NOMO-1 treated with dmso at 0.1 percent for 144 hours (cell line): ENCODE measurements around the gene C2.
A peak's percentile ranks its signal among the peaks of the same experiment; 100 is the strongest.

Experiments
- DNase-seq: peaks from one replicate; lab custom pipeline; 2025; ENCODE audit not compliant: unreplicated experiment; lab: John Stamatoyannopoulos, UW

C2 gene

GRCh38 chr6:31954511-31954910 is 27.0 kb downstream of the C2 start:
- DNase-seq, result no peak

- DNase-seq, result no peak
These were observed 29.3 kb downstream of the C2 start for GRCh38 chr6:31956796-31957195.

DNA sequence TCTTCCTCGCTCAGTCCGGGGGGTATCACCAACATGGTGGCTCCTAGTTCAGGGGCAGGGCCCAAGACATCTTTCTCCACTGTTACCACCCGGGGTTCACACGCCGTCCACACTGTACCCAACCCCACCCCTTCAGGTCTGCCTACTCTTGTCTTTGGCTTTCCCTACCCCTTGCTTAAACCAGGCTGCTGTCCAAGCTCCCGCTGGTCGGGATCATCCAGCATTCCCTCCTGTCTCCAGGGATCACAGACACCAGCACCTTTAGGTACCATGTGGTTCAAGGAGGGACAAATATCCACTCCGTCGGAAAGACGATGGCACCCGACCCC is 30.9 kb downstream of the C2 start:
- no peak for DNase-seq

- peak; percentile 98 for DNase-seq
These were observed 31.5 kb downstream of the C2 start, which contains the start of the genes NELFE and SKIC2 for GRCh38 chr6:31958741-31959739. Gene NELFE, minus strand, starts transcription at chr6:31958971. Its CDS starts 525 bp downstream, at chr6:31958446. Gene SKIC2, plus strand, starts transcription at chr6:31959175. Its CDS starts 18 bp downstream, at chr6:31959193.

- no peak for DNase-seq
These were observed 34.1 kb downstream of the C2 start for GRCh38 chr6:31961616-31962015.

GRCh38 chr6:31963921-31964320 is 36.4 kb downstream of the C2 start:
- DNase-seq, result no peak

- DNase-seq, result no peak
These were observed 38.2 kb downstream of the C2 start for GRCh38 chr6:31965700-31966099.

GRCh38 chr6:31966506-31966905 is 39.0 kb downstream of the C2 start:
- DNase-seq, result no peak

GRCh38 chr6:31966997-31967925 is 39.7 kb downstream of the C2 start:
- no peak for DNase-seq

DNA sequence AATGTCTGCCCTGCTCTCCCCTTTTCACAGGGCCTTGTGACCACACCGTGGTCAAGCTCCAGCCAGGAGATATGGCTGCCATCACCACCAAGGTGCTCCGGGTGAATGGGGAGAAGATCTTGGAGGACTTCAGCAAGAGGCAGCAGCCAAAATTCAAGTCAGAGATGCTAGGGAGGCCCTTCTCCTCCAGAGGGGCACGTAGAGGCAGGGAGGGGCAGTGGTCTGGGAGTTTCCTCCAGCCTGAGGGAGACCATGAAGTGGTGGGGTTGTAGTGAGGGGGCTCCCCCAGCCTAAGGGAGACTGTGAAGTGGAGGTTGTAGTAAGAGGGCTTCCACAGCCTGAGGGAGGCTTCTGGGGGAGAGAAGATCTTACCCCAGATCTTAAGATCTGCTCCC is 40.4 kb downstream of the C2 start:
- no peak for DNase-seq

- DNase-seq, result no peak
These were observed 40.8 kb downstream of the C2 start for GRCh38 chr6:31968326-31968725.

DNA sequence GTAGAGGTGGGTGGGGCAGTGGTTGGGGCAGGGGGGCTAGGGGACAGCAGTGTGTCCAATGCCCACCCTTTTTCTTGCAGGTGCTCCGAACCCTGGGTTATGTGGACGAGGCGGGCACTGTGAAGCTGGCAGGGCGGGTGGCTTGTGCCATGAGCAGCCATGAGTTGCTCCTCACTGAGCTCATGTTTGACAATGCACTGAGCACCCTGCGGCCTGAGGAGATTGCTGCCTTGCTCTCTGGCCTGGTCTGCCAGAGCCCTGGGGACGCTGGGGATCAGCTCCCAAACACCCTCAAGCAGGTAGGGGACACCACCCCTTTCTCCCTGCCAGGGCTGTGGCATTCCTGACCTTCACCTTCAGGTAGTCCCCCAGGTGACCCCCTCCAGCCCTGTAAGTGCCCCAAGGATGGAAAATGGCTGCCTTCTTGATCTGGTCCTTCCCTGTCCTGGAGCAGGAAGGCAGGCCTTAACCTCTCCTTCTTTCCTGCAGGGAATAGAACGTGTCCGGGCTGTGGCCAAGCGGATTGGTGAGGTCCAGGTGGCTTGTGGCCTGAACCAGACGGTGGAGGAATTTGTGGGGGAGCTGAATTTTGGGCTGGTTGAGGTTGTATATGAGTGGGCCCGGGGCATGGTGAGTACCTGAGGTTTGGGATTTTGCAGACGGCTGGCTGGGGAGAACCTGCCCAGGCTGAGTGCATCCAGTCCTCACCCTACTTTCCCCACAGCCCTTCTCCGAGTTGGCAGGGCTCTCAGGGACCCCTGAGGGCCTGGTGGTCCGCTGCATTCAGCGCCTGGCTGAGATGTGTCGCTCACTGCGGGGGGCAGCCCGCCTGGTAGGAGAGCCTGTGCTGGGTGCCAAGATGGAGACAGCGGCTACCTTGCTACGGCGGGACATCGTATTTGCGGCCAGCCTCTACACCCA is 41.5 kb downstream of the C2 start:
- DNase-seq, result no peak

GRCh38 chr6:31969712-31970603 is 42.4 kb downstream of the C2 start:
- DNase-seq, result no peak

DNA sequence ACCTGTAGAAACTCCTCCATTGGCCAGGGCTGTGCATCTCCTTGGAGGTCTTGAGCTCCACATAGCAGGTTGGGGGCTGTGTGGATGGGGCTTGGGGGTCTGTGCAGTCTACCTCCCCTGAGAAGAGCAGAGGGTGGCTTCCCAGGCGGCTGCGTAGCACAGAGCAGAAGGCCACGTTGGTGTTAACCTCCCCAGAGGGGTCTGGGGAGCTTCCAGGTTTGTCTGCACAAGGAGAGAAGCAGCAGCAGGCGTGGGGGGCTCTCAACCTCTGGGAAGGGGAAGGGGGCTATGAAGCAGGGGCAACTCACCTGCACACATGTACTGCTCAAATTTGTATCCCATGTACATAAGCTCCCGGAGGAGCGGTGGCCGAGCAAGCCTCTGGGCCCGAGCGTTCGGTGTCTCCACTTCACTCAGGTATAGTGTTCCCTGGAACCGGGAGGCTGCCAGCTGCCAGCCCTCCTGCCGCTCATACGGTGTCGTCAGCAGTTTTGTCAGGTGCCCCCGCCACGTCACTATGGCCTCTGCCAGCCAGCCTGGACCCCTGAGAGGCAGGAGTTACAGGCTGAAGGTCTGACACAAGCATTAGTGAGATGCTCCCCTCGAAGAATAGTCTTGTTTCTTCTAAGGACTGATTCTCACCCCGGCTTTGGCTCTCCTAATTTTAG is 43.2 kb downstream of the C2 start:
- DNase-seq, result no peak

GRCh38 chr6:31971279-31971992 is 43.9 kb downstream of the C2 start:
- no peak for DNase-seq

- peak; percentile 95 for DNase-seq
These were observed 44.6 kb downstream of the C2 start, which contains the start of gene DXO for GRCh38 chr6:31971993-31972708. Gene DXO, minus strand, starts transcription at chr6:31972138. Its CDS starts 463 bp downstream, at chr6:31971675.

DNA sequence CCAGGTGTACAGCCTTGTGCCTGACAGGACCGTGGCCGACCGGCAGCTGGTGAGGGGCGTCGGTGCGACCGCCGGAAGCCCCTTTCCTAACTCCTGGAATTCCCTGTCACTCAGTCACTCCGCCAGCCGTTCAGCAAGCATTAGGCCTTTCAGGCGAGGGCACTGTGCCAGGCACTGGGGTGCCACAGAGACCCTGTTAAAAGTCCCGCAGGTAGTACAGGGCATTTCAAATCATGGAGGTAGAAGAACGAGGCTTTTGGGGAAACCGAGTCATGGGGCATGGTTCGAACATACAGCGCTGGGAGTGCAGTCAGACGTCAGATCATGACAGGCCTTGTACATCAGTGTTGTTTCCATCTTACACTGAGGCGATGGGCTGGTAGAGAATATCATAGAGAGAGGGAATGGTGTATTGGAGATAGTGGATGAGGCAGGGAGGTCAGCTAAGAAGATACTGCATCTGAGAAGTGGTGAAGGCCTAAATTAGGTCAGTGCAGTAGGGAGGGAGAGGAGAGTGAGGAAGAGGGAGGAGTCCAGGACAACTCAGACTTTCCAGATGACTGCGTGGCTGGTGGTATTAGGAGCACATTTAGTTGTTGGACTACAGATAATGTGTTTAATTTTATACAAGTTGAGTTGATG is 45.3 kb downstream of the C2 start:
- no peak for DNase-seq
